GM18873 (cell line): ENCODE data around the gene DUSP16.
"Not testable (repeated sequence)": the region's sequence is repeated elsewhere in the genome, so short reads cannot be mapped to it uniquely, and the experiment has no call there.

Experiments
- ATAC-seq: cut with Tn5 transposase; IDR thresholded peaks from one replicate; pipeline ENCODE4 v1.9.1; 2021; ENCODE audit warnings: mild to moderate bottlenecking, moderate library complexity, moderate number of reproducible peaks; ENCODE audit not compliant: unreplicated experiment, low FRiP score

The DUSP16 gene

GRCh38 chr12:12502815-12503151 lies 59.9 kb downstream of the DUSP16 start:
- ATAC-seq = no peak

DNA sequence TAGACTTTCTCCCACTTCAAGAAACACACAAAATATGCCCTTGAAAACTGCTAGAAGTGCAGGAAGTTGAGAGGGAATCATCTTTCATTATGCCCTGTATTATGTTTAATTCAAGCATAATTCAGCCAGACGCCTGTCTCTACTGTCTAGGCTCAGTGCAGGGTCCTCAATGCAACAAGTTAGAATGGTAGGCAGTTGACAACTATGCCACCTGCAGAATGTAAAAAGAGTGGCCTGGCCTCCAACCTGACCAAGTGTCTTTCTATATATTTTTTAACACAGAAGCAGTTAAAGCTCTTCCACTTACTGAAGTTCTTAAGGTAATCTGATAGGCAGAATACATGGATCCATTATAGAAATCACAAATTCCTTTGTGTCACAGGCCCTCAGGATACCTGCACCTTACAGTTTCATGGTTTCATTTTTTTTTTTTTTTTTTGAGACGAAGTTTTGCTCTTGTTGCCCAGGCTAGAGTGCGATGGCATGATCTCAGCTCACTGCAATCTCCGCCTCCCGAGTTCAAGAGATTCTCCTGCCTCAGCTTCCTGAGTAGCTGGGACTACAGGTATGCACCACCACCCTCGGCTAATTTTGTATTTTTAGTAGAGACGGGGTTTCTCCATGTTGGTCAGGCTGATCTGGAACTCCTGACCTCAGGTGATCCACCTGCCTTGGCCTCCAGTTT lies 60.4 kb downstream of the DUSP16 start:
- ATAC-seq = not testable (repeated sequence)

DNA sequence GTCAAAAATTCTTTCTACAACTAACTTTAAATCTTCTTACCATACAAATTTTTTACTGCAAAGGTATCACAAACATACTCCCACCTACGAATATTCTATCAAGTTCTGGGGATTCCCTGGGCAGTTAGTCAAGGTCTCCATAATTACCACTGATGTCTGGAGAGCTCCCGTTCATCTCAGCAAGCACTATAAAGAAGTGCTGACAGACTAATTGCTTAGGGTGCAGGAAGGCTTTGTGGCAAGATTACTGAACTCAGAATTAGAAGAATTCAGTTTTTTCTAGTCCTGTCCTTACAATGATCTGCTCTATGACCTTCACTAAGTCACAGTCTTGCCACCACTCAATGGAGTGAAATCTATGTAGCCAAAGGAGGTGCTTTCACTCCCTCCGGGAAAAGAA lies 61.5 kb downstream of the DUSP16 start:
- no peak for ATAC-seq

GRCh38 chr12:12499909-12500604 lies 62.6 kb downstream of the DUSP16 start:
- no peak for ATAC-seq

- ATAC-seq = no peak
Observed at GRCh38 chr12:12498210-12498609, 64.5 kb downstream of the DUSP16 start.

DNA sequence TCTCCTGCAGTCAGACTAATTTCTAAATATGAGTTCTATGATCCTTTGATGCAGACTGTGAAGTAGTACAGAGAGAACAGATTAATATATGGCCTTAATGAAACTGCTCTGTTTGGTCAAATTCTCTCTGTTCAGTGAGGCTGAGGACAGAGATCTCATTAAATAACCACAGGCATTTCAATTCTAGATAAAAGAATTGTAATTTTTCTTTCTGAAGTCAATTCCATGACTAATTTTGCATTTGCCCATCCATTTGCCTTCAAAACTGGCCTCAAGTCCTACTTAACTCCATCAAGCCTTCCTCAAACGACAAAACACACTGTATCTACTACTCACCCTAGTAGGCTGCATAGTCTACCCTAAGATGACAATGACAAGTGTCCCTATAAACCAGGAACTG lies 67.1 kb downstream of the DUSP16 start:
- ATAC-seq = no peak

GRCh38 chr12:12492547-12492946 lies 70.1 kb downstream of the DUSP16 start:
- no peak for ATAC-seq

- ATAC-seq = no peak
Observed at GRCh38 chr12:12491606-12492005, 71.1 kb downstream of the DUSP16 start.

GRCh38 chr12:12488823-12489550 lies 73.7 kb downstream of the DUSP16 start:
- no peak for ATAC-seq

GRCh38 chr12:12488296-12488695 lies 74.4 kb downstream of the DUSP16 start:
- ATAC-seq = no peak

DNA sequence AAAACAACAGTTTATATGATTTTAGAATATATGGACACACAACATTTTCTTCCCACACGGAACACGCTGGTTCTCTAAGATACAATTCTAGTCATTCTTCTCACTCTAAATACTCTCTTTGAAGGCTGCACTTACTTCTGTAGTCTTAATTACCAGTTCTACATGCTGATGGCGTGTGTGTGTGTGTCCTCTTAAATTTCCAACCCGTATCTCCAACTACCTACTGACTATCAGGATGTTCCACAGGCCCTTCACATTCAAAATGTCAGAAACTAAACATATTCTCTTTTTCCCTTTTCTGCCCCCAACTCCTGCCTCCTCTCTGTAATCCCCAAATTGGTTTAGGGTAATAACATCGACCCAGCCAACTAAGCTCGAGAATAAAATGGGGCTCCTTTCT lies 75.2 kb downstream of the DUSP16 start:
- ATAC-seq = no peak

DNA sequence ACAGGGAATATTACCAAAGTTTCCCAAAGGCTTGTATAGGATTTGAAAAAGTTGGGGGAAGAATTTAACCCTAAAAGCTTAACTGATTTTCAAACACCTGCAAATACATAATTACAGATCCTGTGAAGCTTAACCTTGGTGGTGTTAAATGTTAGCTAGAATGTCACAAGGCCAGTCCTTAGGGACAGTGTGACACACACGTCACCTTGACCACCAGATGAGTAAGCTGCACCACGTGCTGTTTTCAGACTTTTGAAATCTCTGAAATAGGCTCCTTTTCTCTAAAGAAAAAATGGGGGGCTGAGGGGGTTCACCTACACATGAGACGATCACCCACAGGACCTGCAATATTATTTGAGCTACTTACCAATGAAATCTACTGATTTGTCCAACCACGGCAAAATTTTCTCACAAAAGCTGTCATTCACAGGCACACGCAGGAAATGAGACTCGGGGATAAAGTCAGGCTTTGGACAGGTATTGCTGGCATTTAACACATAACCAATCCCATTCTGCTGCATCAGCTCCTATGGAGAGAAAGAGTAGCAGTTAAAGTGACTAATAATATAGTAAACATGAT lies 75.9 kb downstream of the DUSP16 start:
- ATAC-seq = peak; percentile 83

- no peak for ATAC-seq
Observed at GRCh38 chr12:12483438-12483837, 79.2 kb downstream of the DUSP16 start.

DNA sequence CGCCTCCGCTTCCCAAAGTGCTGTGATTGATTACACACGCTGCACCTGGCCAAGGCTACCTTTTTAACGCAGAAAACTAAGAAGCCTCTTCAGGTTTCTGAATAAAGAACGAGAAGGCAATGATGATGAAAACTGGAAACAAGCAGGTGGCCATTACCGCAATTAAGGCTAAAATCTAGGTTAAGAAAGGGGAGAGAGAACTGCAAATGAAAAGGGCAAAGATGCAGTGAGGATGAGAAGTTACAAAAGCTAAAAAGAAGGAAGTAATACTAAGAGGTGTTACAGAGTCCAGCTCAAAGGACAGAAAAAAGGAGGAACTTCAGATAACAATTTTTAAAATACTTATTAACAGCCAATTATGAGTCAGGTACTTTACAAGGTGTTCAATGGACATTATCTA lies 79.7 kb downstream of the DUSP16 start:
- no peak for ATAC-seq

DNA sequence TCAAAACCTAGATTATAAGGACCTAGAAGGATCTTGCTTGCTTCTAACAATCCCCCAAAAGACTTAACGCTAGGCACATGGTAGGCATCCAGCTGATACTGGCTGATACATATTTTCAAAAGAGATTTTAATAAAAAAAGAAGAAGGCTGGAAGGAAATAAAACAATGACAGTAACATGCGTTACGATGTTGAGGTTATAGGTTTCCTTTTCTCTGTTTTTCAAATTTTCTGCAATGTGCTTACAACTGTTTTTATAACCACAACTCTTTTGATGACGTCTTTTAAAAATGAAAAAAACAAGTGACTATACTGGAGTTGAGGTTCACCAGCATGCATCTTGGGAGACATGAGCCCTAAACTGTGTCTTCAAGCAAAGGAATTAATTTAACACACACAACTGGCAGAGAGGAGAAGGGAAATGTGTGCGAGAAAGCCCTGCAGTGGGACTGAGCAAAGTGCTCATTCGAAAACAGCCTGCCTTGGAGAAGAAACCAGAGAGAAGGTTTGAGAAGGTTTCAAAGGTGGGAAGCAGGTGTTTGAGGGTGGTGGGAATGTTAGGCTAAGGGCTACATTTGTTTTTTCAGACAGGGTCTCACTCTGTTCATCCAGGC lies 80.4 kb downstream of the DUSP16 start:
- no peak for ATAC-seq

DNA sequence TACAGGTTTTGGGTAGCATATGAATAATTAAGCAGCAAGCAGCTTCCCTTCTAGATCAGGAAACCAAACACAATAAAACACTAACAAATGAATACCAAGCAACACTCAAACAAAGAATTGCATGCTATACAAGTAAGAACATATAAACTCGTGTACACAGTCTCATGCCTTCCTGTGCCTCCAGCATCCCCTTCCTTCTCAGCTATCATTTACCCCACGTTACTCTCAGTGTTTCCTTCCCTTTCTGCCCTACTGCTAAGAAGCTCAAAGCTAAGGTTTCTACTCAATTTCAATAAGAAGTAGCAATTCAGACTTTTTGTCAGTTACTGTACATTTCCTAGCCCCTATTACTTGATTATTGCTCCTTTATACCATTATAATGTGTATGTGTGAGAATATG lies 81.0 kb downstream of the DUSP16 start:
- no peak for ATAC-seq

DNA sequence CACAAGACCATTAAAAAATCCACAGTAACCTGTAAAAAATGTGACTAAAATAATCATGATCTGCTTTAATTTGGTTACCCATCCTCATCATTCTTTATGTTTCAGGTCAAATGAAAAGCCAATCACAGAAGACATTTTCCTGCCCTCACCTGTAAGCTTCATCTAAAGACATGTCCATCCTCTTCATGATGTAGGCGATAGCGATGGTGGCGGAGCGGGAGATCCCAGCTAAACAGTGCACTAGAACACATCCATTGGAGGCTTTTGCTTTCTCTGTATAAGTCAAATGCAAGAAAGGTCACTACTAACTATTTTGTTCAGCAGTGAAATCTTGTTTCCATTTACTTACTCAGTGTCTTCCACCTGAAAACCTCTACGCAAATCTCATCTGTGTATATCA lies 82.6 kb downstream of the DUSP16 start:
- ATAC-seq = no peak

GRCh38 chr12:12477532-12477890 lies 85.2 kb downstream of the DUSP16 start:
- ATAC-seq = no peak

DNA sequence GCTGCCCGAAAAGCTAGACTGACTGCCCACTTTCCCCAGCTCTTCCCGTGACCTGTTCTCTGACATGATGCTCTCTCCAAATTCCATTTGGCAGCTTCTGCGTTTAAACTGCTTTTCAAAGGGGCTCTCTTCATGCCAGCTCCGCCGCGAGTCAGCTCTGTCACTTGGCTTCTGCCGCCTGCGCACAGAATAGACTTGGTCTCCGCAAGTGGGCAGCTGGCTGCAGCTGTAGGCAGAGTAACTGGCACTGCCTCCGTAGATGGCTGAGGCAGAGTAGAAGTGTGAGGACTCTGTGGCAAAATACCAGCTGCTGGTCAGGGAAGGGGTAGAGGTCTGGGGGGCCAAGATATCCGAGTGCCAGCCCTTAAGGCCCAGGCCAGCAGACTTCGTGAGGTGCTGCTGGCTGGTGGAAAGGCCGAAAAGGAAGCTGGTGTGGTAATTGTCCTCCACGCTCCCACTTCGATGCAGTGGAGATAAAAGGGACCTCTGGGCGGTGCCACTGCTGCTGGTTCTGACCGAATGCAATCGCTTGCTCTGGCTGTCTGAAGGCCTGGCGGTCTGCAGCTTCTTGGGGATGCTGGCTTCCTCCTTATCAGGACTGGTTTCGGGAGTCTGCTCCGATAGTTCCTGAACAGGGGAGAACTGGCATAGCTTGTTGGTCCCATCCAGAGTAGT lies 85.7 kb downstream of the DUSP16 start:
- no peak for ATAC-seq
